ENCODE measurements around the gene SHH.

DNA sequence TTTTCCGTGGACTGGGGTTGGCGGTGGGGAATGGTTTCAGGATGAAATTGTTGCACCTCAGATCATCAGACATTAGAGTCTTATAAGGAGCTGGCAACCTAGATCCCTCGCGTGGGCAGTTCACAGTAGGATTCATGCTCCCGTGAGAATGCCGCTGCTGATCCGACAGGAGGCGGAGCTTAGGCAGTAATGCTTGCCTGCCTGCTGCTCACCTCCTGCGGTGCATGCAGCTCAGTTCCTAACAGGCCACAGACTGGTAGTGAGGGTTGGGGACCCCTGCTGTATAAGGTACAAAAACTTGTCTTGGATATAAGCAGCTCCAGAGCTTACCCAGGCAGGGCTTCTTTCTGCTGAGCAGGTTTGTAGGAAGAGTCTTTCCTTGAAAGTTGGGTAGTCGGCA is 53.9 kb downstream of the SHH start:
- TF ChIP-seq, protein P1, sequence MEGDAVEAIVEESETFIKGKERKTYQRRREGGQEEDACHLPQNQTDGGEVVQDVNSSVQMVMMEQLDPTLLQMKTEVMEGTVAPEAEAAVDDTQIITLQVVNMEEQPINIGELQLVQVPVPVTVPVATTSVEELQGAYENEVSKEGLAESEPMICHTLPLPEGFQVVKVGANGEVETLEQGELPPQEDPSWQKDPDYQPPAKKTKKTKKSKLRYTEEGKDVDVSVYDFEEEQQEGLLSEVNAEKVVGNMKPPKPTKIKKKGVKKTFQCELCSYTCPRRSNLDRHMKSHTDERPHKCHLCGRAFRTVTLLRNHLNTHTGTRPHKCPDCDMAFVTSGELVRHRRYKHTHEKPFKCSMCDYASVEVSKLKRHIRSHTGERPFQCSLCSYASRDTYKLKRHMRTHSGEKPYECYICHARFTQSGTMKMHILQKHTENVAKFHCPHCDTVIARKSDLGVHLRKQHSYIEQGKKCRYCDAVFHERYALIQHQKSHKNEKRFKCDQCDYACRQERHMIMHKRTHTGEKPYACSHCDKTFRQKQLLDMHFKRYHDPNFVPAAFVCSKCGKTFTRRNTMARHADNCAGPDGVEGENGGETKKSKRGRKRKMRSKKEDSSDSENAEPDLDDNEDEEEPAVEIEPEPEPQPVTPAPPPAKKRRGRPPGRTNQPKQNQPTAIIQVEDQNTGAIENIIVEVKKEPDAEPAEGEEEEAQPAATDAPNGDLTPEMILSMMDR (IDR thresholded peaks at IDR 0.05) = no peak
- TF ChIP-seq POLR2A (IDR thresholded peaks at IDR 0.05) = no peak

Data from testis (tissue), 2 donors.